Measurements from ENCODE around the gene KSR1.

DNA sequence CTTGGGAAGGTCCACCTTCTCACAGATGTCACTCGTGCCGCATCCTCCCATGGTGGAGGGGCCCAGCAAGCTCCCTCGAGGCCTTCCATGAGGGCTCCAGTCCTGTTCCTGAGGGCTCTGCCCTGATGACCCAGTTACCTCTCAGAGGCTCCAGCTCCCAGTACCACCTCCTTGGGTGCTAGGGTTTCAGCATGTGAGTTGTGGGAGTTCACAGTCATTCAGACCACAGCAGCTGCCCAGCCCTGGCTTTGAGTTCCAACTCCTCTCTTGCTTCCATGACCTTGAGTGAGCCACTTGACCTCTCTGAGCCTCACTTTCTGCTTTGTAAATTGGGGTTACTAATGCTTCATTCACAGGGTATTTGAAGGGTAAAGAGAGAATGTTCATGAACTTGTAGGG is 137.6 kb downstream of the KSR1 start:
- TF ChIP-seq RAD21 (IDR thresholded peaks at IDR 0.05; ENCODE audit: low read depth) = no peak
- TF ChIP-seq FOXM1 (IDR thresholded peaks at IDR 0.05; ENCODE audit: borderline replicate concordance, low read depth) = no peak
